ENCODE measurements around the gene PROSER2.

Gene PROSER2

GRCh38 chr10:11856089-11856488 lies 32.9 kb downstream of the PROSER2 start:
- H3K4me3 ChIP-seq (ENCODE audit: low read length): no peak overlapping the region
- TF ChIP-seq EZH2 (optimal IDR thresholded peaks at IDR 0.05; ENCODE audit: low read depth, low read length) (no peak), EZH2phosphoT487 (IDR thresholded peaks at IDR 0.05; ENCODE audit: low read length) (no peak), CTCF (IDR thresholded peaks at IDR 0.05; ENCODE audit: low read length) (no peak)
- no peaks in the 10 kb centered on the region for H3K4me1 ChIP-seq (ENCODE audit: low read length)
- H3K79me2 ChIP-seq (ENCODE audit: low read length): no peaks in the 10 kb centered on the region
- H2AFZ ChIP-seq (ENCODE audit: low read length): no peak overlapping the region
- H3K36me3 ChIP-seq (replicated peaks; ENCODE audit: insufficient read depth, low read length): no peaks in the 10 kb centered on the region
- H4K20me1 ChIP-seq (ENCODE audit: insufficient read depth, low read length): no peaks in the 10 kb centered on the region
- no peaks in the 10 kb centered on the region for H3K9me2 ChIP-seq (replicated peaks; ENCODE audit: insufficient read depth, low read length)
- H3K4me2 ChIP-seq (ENCODE audit: low read depth, low read length): no peak overlapping the region
- H3F3A ChIP-seq (ENCODE audit: insufficient read depth, low read length): no peaks in the 10 kb centered on the region
- DNase-seq: no peak
- H3K27me3 ChIP-seq (replicated peaks; ENCODE audit: insufficient read depth, low read length): peaks cover 36% of the 10 kb centered on the region
- no peak overlapping the region for H3K9ac ChIP-seq (ENCODE audit: low read length)
- H3K27ac ChIP-seq (ENCODE audit: low read length): no peak overlapping the region
- no peaks in the 10 kb centered on the region for H3K9me3 ChIP-seq (replicated peaks; ENCODE audit: insufficient read depth, low read length)

- Histone ChIP-seq H3K9ac (ENCODE audit: low read length) (no peak overlapping the region), H3K27me3 (replicated peaks; ENCODE audit: insufficient read depth, low read length) (peaks cover 42% of the 10 kb centered on the region), H3K4me1 (ENCODE audit: low read length) (no peaks in the 10 kb centered on the region), H3K4me2 (ENCODE audit: low read depth, low read length) (no peak overlapping the region), H3K9me3 (replicated peaks; ENCODE audit: insufficient read depth, low read length) (no peaks in the 10 kb centered on the region), H3K27ac (ENCODE audit: low read length) (no peak overlapping the region), H3K4me3 (ENCODE audit: low read length) (no peak overlapping the region), H3K79me2 (ENCODE audit: low read length) (no peaks in the 10 kb centered on the region), H3F3A (ENCODE audit: insufficient read depth, low read length) (no peaks in the 10 kb centered on the region), H2AFZ (ENCODE audit: low read length) (no peak overlapping the region), H4K20me1 (ENCODE audit: insufficient read depth, low read length) (no peaks in the 10 kb centered on the region), H3K9me2 (replicated peaks; ENCODE audit: insufficient read depth, low read length) (no peaks in the 10 kb centered on the region), H3K36me3 (replicated peaks; ENCODE audit: insufficient read depth, low read length) (no peaks in the 10 kb centered on the region)
- no peak for TF ChIP-seq EZH2phosphoT487 (IDR thresholded peaks at IDR 0.05; ENCODE audit: low read length)
- no peak for TF ChIP-seq EZH2 (optimal IDR thresholded peaks at IDR 0.05; ENCODE audit: low read depth, low read length)
- no peak for TF ChIP-seq CTCF (IDR thresholded peaks at IDR 0.05; ENCODE audit: low read length)
- DNase-seq: no peak
Observed at GRCh38 chr10:11856678-11857077, 33.5 kb downstream of the PROSER2 start.

- Histone ChIP-seq H3K9me2 (replicated peaks; ENCODE audit: insufficient read depth, low read length) (no peaks in the 10 kb centered on the region), H3K4me1 (ENCODE audit: low read length) (peaks cover 7% of the 10 kb centered on the region), H3K9me3 (replicated peaks; ENCODE audit: insufficient read depth, low read length) (no peaks in the 10 kb centered on the region), H3K79me2 (ENCODE audit: low read length) (no peaks in the 10 kb centered on the region), H3F3A (ENCODE audit: insufficient read depth, low read length) (peaks cover 5% of the 10 kb centered on the region; the same call in 1 of the 2 replicates), H3K27me3 (replicated peaks; ENCODE audit: insufficient read depth, low read length) (peaks cover 56% of the 10 kb centered on the region), H3K36me3 (replicated peaks; ENCODE audit: insufficient read depth, low read length) (no peaks in the 10 kb centered on the region), H3K4me2 (ENCODE audit: low read depth, low read length) (no peak overlapping the region), H3K9ac (ENCODE audit: low read length) (no peak overlapping the region), H3K4me3 (ENCODE audit: low read length) (no peak overlapping the region), H3K27ac (ENCODE audit: low read length) (no peak overlapping the region), H4K20me1 (ENCODE audit: insufficient read depth, low read length) (no peaks in the 10 kb centered on the region), H2AFZ (ENCODE audit: low read length) (no peak overlapping the region)
- no peak for TF ChIP-seq EZH2phosphoT487 (IDR thresholded peaks at IDR 0.05; ENCODE audit: low read length)
- no peak for DNase-seq
Observed at GRCh38 chr10:11858093-11858492, 34.9 kb downstream of the PROSER2 start.

- no peak overlapping the region for H3K27ac ChIP-seq (ENCODE audit: low read length)
- no peaks in the 10 kb centered on the region for H3K36me3 ChIP-seq (replicated peaks; ENCODE audit: insufficient read depth, low read length)
- H4K20me1 ChIP-seq (ENCODE audit: insufficient read depth, low read length): no peaks in the 10 kb centered on the region
- H3K9ac ChIP-seq (ENCODE audit: low read length): no peak overlapping the region
- no peak overlapping the region for H3K4me3 ChIP-seq (ENCODE audit: low read length)
- no peak overlapping the region for H2AFZ ChIP-seq (ENCODE audit: low read length)
- peaks cover 15% of the 10 kb centered on the region for H3F3A ChIP-seq (ENCODE audit: insufficient read depth, low read length)
- no peaks in the 10 kb centered on the region for H3K9me2 ChIP-seq (replicated peaks; ENCODE audit: insufficient read depth, low read length)
- H3K4me2 ChIP-seq (ENCODE audit: low read depth, low read length): no peak overlapping the region
- TF ChIP-seq CTCF (IDR thresholded peaks at IDR 0.05; ENCODE audit: low read length): no peak
- no peak for TF ChIP-seq EZH2phosphoT487 (IDR thresholded peaks at IDR 0.05; ENCODE audit: low read length)
- no peak for TF ChIP-seq EZH2 (optimal IDR thresholded peaks at IDR 0.05; ENCODE audit: low read depth, low read length)
- no peaks in the 10 kb centered on the region for H3K9me3 ChIP-seq (replicated peaks; ENCODE audit: insufficient read depth, low read length)
- H3K27me3 ChIP-seq (replicated peaks; ENCODE audit: insufficient read depth, low read length): peaks cover 58% of the 10 kb centered on the region
- peaks cover 17% of the 10 kb centered on the region for H3K4me1 ChIP-seq (ENCODE audit: low read length)
- DNase-seq: no peak
- H3K79me2 ChIP-seq (ENCODE audit: low read length): no peaks in the 10 kb centered on the region
Observed at GRCh38 chr10:11861341-11861740, 38.2 kb downstream of the PROSER2 start.

All from MM.1S (cell line).